Right cardiac atrium (tissue), 5 donors: Measurements from ENCODE around the gene FAM13A. TPM values are rescaled to one million over a fixed set of nuclear protein-coding genes. Genes with fewer than 3 reads are reported as not detected.

Experiments
- ATAC-seq, 2 donors: fragments of 200-7000 bp; cut with Tn5 transposase; one replicate each; pipeline versions ENCODE4 v1.8.0 to v1.9.1; 2020; ENCODE audit warnings: moderate library complexity in 2 of 2, mild to moderate bottlenecking in 1 of 2
- DNase-seq, 3 donors: peaks; one replicate each; pipeline ENCODE4 v3.0.0-alpha.2; 2020
- H3K27ac ChIP-seq: one replicate; pipeline ENCODE4 v1.5.1; 2013; ENCODE audit warnings: mild to moderate bottlenecking, low read length, control low read depth, moderate library complexity
- H3K27me3 ChIP-seq: one replicate; pipeline ENCODE4 v1.6.1; 2013; ENCODE audit not compliant: control insufficient read depth, insufficient read depth
- H3K4me1 ChIP-seq: one replicate; pipeline ENCODE4 v1.6.1; 2013; ENCODE audit warnings: low read length; ENCODE audit not compliant: control insufficient read depth, insufficient read depth
- H3K4me3 ChIP-seq: one replicate; pipeline ENCODE4 v1.5.1; 2013; ENCODE audit warnings: low read length, control low read depth
- H3K9me3 ChIP-seq: one replicate; pipeline ENCODE4 v1.6.1; 2013; ENCODE audit warnings: low read length; ENCODE audit not compliant: control insufficient read depth
- WGBS: extraction: QIAGEN DNeasy Blood & Tissue Kit; methylation state at CpG from one replicate; pipeline ENCODE4 v1.1.7; 2013; 5-methylcytosine and 5-hydroxymethylcytosine counted together
- intact Hi-C, 4 donors: fragments of 100-400 bp; cut with DNase I; formaldehyde crosslinking; loops; one replicate each; pipeline versions ENCODE4 v1.11.0 to v1.14.0; 2022 to 2023
- polyA plus RNA-seq: library from polyadenylated mRNA; stranded (reverse); fragments of 200-250 nt; gene quantifications from one replicate; pipeline ENCODE4 v1.2.3, GENCODE V29; 2013
- total RNA-seq, 4 donors: library from RNA; stranded (reverse); fragmentation: NEBNext Ultra II Directional; extraction: Animal tissue kit (Norgen Biotek cat#: 25700); gene quantifications; one replicate each; pipeline ENCODE4 v1.2.1, GENCODE V29; 2021
- donor health status: healthy with polysubstance abuse.
- donor health status: DM: no; HTN: yes; CAD: no.
- donor health status: DM: no; HTN: no; CAD: no.
- donor health status: DM: no; HTN: yes; CAD: no; lungs with severe emphysema.
- donor health status: DM: yes; HTN: yes; CAD: no.

The FAM13A gene
- total and polyA plus RNA-seq, 5 donors, result 8.8 to 18.5 (median 16.6) TPM

GRCh38 chr4:88794087-88794690 lies 262.8 kb downstream of the FAM13A start:
- Histone ChIP-seq H3K27ac (no peak overlapping the region), H3K27me3 (no peaks in the 10 kb centered on the region), H3K4me3 (no peak overlapping the region), H3K4me1 (no peaks in the 10 kb centered on the region), H3K9me3 (no peaks in the 10 kb centered on the region)
- intact Hi-C loops, result loop anchor here in 1 of 4 donors (10.0 kb wide), 1 partner anchor 89 kb away; no protein-coding TSS in a partner anchor
- DNase-seq (no peak), ATAC-seq (no peak)
- WGBS, result 95% methylated on average over 4 of the region's 4 CpGs

GRCh38 chr4:88793475-88793874 lies 263.5 kb downstream of the FAM13A start:
- intact Hi-C loops, result loop anchor here in 1 of 4 donors (10.0 kb wide), 1 partner anchor 89 kb away; no protein-coding TSS in a partner anchor
- no peaks in the 10 kb centered on the region for H3K9me3 ChIP-seq
- ATAC-seq (no peak), DNase-seq (no peak)
- 97% methylated on average over 1 of the region's 1 CpG for WGBS
- H3K4me1 ChIP-seq, result no peaks in the 10 kb centered on the region
- no peak overlapping the region for H3K27ac ChIP-seq
- H3K27me3 ChIP-seq, result no peaks in the 10 kb centered on the region
- H3K4me3 ChIP-seq, result no peak overlapping the region

- H3K4me1 ChIP-seq, result no peaks in the 10 kb centered on the region
- no peaks in the 10 kb centered on the region for H3K9me3 ChIP-seq
- WGBS, result 95% methylated on average over 1 of the region's 1 CpG
- no peaks in the 10 kb centered on the region for H3K27me3 ChIP-seq
- ATAC-seq (no peak), DNase-seq (no peak)
- H3K27ac ChIP-seq, result no peak overlapping the region
- H3K4me3 ChIP-seq, result no peak overlapping the region
- intact Hi-C loops, result loop anchor here in 1 of 4 donors (10.0 kb wide), 1 partner anchor 88 kb away; no protein-coding TSS in a partner anchor
Measured at GRCh38 chr4:88792821-88793220, 264.2 kb downstream of the FAM13A start.

GRCh38 chr4:88792268-88792781 lies 264.7 kb downstream of the FAM13A start:
- intact Hi-C loops, result loop anchor here in 1 of 4 donors (10.0 kb wide), 1 partner anchor 88 kb away; no protein-coding TSS in a partner anchor

GRCh38 chr4:88791274-88791673 lies 265.7 kb downstream of the FAM13A start:
- ATAC-seq (no peak), DNase-seq (no peak)
- intact Hi-C loops, result loop anchor here in 1 of 4 donors (10.0 kb wide), 1 partner anchor 86 kb away; no protein-coding TSS in a partner anchor
- Histone ChIP-seq H3K9me3 (no peaks in the 10 kb centered on the region), H3K27ac (no peak overlapping the region), H3K4me3 (no peak overlapping the region), H3K4me1 (no peaks in the 10 kb centered on the region), H3K27me3 (no peaks in the 10 kb centered on the region)
- WGBS, result 67% methylated on average over 1 of the region's 1 CpG

More at GRCh38 chr4:88792268-88792781, 264.7 kb downstream of the FAM13A start:
- no peak overlapping the region for H3K27ac ChIP-seq
- no peaks in the 10 kb centered on the region for H3K27me3 ChIP-seq
- ATAC-seq (peak in 1 of 2 donors; percentile 24), DNase-seq (no peak)
- WGBS, result 65% methylated on average over 1 of the region's 1 CpG
- H3K4me3 ChIP-seq, result no peak overlapping the region
- no peaks in the 10 kb centered on the region for H3K4me1 ChIP-seq
- H3K9me3 ChIP-seq, result no peaks in the 10 kb centered on the region

GRCh38 chr4:88788895-88789294 lies 268.1 kb downstream of the FAM13A start:
- Histone ChIP-seq H3K4me3 (no peak overlapping the region), H3K4me1 (no peaks in the 10 kb centered on the region), H3K27me3 (no peaks in the 10 kb centered on the region), H3K9me3 (no peaks in the 10 kb centered on the region), H3K27ac (no peak overlapping the region)
- ATAC-seq (no peak), DNase-seq (no peak)
- intact Hi-C loops, result no loop called here

GRCh38 chr4:88788424-88788823 lies 268.6 kb downstream of the FAM13A start:
- H3K4me1 ChIP-seq, result no peaks in the 10 kb centered on the region
- 98% methylated on average over 1 of the region's 1 CpG for WGBS
- intact Hi-C loops, result no loop called here
- DNase-seq, result no peak
- ATAC-seq, result no peak
- H3K27ac ChIP-seq, result no peak overlapping the region
- H3K27me3 ChIP-seq, result no peaks in the 10 kb centered on the region
- no peak overlapping the region for H3K4me3 ChIP-seq
- no peaks in the 10 kb centered on the region for H3K9me3 ChIP-seq

GRCh38 chr4:88786011-88786410 lies 271.0 kb downstream of the FAM13A start:
- Histone ChIP-seq H3K9me3 (no peaks in the 10 kb centered on the region), H3K27me3 (no peaks in the 10 kb centered on the region), H3K4me3 (no peak overlapping the region), H3K4me1 (no peaks in the 10 kb centered on the region), H3K27ac (no peak overlapping the region)
- no peak for ATAC-seq
- WGBS, result 89% methylated on average over 1 of the region's 1 CpG
- intact Hi-C loops, result no loop called here
- DNase-seq, result no peak

- DNase-seq, result no peak
- intact Hi-C loops, result no loop called here
- 97% methylated on average over 1 of the region's 1 CpG for WGBS
- no peak overlapping the region for H3K4me3 ChIP-seq
- H3K9me3 ChIP-seq, result no peaks in the 10 kb centered on the region
- ATAC-seq, result no peak
- no peaks in the 10 kb centered on the region for H3K27me3 ChIP-seq
- no peak overlapping the region for H3K27ac ChIP-seq
- H3K4me1 ChIP-seq, result no peaks in the 10 kb centered on the region
Measured at GRCh38 chr4:88780389-88780788, 276.6 kb downstream of the FAM13A start.

GRCh38 chr4:88779431-88779830 lies 277.6 kb downstream of the FAM13A start:
- no peaks in the 10 kb centered on the region for H3K27me3 ChIP-seq
- ATAC-seq (no peak), DNase-seq (no peak)
- no peak overlapping the region for H3K4me3 ChIP-seq
- no peaks in the 10 kb centered on the region for H3K9me3 ChIP-seq
- WGBS, result 70% methylated on average over 3 of the region's 3 CpGs
- no peaks in the 10 kb centered on the region for H3K4me1 ChIP-seq
- intact Hi-C loops, result loop anchor here in 1 of 4 donors (10.0 kb wide), 1 partner anchor 65 kb away; no protein-coding TSS in a partner anchor
- H3K27ac ChIP-seq, result no peak overlapping the region

GRCh38 chr4:88775529-88775928 lies 281.5 kb downstream of the FAM13A start:
- intact Hi-C loops, result loop anchor here in 1 of 4 donors (10.0 kb wide), 1 partner anchor 61 kb away; no protein-coding TSS in a partner anchor
- H3K27ac ChIP-seq, result no peak overlapping the region
- H3K4me1 ChIP-seq, result no peaks in the 10 kb centered on the region
- no peak for ATAC-seq
- no peaks in the 10 kb centered on the region for H3K9me3 ChIP-seq
- H3K27me3 ChIP-seq, result no peaks in the 10 kb centered on the region
- 95% methylated on average over 2 of the region's 2 CpGs for WGBS
- H3K4me3 ChIP-seq, result no peak overlapping the region
- no peak for DNase-seq
